OCI-LY1 (cell line): ENCODE data around the gene PSAT1.
A peak's percentile ranks its signal among the peaks of the same experiment; 100 is the strongest.

Experiments used
- EZH2 ChIP-seq: fragments of 200-600 bp; sonication (generic), shearing (Covaris generic); IDR thresholded peaks from 2 replicates; pipeline ENCODE4 v1.8.0; 2017; ENCODE audit warnings: borderline replicate concordance, mixed run types, mild to moderate bottlenecking, antibody characterized with exemption, low read length, moderate library complexity, mixed read lengths
- TF ChIP-seq, protein P1 (sequence below): fragments of 200-600 bp; sonication (generic), shearing (Covaris generic); IDR thresholded peaks from 2 replicates; pipeline ENCODE4 v1.5.1; 2017; ENCODE audit warnings: mild to moderate bottlenecking, antibody characterized with exemption, low read length, moderate library complexity, mixed read lengths

DNA sequence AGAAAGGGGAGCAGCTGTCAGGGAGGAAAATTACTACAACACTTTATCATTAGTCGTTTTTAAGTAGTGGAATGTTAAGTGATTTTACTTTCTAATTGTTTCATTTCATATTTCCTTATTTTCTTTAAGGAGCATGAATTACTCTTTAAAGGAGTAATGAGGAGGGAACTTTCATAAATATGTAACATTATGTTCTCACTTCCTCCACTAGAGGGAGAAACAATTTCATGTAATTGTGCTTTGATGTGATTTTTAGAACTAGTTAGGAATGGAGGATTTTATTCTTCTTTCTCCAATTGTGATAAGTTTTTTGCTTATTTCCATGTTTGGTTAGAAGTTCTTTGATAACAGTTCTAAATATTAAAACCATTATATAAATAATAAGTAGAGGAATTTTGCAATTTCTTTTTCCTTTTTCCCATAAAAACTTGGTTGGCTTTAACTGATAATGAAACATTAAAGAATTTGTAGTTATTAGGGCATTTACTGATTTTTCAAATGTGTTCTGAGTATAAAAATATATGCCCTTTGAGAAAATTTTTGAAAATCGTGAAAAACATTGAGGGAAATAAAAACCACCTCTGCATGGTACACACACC is 35.4 kb upstream of the PSAT1 start:
- TF ChIP-seq, protein P1, sequence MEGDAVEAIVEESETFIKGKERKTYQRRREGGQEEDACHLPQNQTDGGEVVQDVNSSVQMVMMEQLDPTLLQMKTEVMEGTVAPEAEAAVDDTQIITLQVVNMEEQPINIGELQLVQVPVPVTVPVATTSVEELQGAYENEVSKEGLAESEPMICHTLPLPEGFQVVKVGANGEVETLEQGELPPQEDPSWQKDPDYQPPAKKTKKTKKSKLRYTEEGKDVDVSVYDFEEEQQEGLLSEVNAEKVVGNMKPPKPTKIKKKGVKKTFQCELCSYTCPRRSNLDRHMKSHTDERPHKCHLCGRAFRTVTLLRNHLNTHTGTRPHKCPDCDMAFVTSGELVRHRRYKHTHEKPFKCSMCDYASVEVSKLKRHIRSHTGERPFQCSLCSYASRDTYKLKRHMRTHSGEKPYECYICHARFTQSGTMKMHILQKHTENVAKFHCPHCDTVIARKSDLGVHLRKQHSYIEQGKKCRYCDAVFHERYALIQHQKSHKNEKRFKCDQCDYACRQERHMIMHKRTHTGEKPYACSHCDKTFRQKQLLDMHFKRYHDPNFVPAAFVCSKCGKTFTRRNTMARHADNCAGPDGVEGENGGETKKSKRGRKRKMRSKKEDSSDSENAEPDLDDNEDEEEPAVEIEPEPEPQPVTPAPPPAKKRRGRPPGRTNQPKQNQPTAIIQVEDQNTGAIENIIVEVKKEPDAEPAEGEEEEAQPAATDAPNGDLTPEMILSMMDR = peak; percentile 62
- TF ChIP-seq EZH2 = no peak
